ENCODE measurements around the gene XKRX.

- TF ChIP-seq, protein P1, sequence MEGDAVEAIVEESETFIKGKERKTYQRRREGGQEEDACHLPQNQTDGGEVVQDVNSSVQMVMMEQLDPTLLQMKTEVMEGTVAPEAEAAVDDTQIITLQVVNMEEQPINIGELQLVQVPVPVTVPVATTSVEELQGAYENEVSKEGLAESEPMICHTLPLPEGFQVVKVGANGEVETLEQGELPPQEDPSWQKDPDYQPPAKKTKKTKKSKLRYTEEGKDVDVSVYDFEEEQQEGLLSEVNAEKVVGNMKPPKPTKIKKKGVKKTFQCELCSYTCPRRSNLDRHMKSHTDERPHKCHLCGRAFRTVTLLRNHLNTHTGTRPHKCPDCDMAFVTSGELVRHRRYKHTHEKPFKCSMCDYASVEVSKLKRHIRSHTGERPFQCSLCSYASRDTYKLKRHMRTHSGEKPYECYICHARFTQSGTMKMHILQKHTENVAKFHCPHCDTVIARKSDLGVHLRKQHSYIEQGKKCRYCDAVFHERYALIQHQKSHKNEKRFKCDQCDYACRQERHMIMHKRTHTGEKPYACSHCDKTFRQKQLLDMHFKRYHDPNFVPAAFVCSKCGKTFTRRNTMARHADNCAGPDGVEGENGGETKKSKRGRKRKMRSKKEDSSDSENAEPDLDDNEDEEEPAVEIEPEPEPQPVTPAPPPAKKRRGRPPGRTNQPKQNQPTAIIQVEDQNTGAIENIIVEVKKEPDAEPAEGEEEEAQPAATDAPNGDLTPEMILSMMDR (IDR thresholded peaks at IDR 0.05; ENCODE audit: insufficient read depth, low read length): no peak
- TF ChIP-seq POLR2AphosphoS5 (IDR thresholded peaks at IDR 0.05; ENCODE audit: low read depth) (no peak), REST (IDR thresholded peaks at IDR 0.05; ENCODE audit: insufficient replicate concordance, low read depth) (no peak)
These were observed 19.8 kb upstream of the XKRX start for GRCh38 chrX:100948557-100948956.
